ENCODE results near the gene ITPKC. TPM values are rescaled to one million over a fixed set of nuclear protein-coding genes. Genes with fewer than 3 reads are reported as not detected.
A peak's percentile ranks its signal among the peaks of the same experiment; 100 is the strongest.

The ITPKC gene
- total and polyA plus RNA-seq, 9 of the 15 experiments (the other 6 are each of a cell fraction or from before 2014, with no cell fraction given) = 0.08 to 9.3 (median 5.8) TPM

DNA sequence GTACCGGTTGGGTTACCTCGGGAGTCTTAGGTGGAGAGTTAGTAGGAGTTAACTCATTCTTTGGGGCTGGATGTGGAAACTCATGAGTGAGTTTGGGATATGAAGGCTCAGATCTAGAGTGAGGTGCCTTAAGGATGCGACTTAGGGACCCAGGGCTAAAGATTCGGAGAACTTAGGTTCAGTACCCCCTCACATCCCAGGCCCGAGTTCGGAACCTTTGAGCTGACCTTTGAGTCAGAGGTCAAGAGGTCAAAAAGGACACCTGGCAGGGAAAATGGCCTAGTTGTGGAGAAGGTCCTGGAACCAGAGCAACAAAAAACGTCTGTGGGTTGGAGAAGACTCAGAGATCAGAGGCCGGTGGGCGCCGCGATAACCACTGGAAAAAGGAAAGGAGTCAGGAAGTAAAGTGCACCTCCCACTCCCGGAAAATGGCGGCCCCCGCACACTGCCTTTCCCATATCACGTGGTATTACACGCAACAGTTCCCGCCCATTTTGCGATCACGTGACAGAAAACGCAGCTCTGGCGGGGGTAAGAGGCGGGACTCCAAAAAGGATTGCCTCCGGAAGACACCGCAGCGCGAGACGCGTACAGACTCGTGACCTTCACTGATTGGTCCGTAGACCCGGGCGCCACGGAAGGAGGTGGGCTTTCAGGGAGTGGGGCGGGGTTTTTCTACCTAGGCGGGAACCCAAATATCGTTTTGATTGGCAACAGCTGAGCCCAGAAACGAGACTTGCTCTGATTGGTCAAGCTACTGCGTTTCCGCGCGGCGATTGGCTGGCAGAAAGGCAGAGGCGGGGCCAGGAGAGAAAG lies 33.4 kb downstream of the ITPKC start, which contains the start of gene ACTMAP (continued):
- TF ChIP-seq E2F3 (CRISPR knock-in tag; IDR thresholded peaks at IDR 0.05) = peak; percentile 71; the same call in 1 of the 2 replicates
- no peak for TF ChIP-seq MCM3 (IDR thresholded peaks at IDR 0.05)
- TF ChIP-seq FOS (IDR thresholded peaks at IDR 0.05; ENCODE audit: extremely low read depth, insufficient read length) = peak; percentile 93
- no peak for TF ChIP-seq RERE (CRISPR knock-in tag; IDR thresholded peaks at IDR 0.05; ENCODE audit: borderline replicate concordance)
- no peak for TF ChIP-seq RUNX1 (IDR thresholded peaks at IDR 0.05; ENCODE audit: low read depth)
- TF ChIP-seq SRSF1 (IDR thresholded peaks at IDR 0.05; ENCODE audit: low read depth, low read length) = no peak
- no peak for TF ChIP-seq SRF (CRISPR knock-in tag; IDR thresholded peaks at IDR 0.05)
- TF ChIP-seq PRMT5 (CRISPR knock-in tag; IDR thresholded peaks at IDR 0.05) = no peak
- no peak for TF ChIP-seq TAL1 (IDR thresholded peaks at IDR 0.05)
- TF ChIP-seq, protein P1, sequence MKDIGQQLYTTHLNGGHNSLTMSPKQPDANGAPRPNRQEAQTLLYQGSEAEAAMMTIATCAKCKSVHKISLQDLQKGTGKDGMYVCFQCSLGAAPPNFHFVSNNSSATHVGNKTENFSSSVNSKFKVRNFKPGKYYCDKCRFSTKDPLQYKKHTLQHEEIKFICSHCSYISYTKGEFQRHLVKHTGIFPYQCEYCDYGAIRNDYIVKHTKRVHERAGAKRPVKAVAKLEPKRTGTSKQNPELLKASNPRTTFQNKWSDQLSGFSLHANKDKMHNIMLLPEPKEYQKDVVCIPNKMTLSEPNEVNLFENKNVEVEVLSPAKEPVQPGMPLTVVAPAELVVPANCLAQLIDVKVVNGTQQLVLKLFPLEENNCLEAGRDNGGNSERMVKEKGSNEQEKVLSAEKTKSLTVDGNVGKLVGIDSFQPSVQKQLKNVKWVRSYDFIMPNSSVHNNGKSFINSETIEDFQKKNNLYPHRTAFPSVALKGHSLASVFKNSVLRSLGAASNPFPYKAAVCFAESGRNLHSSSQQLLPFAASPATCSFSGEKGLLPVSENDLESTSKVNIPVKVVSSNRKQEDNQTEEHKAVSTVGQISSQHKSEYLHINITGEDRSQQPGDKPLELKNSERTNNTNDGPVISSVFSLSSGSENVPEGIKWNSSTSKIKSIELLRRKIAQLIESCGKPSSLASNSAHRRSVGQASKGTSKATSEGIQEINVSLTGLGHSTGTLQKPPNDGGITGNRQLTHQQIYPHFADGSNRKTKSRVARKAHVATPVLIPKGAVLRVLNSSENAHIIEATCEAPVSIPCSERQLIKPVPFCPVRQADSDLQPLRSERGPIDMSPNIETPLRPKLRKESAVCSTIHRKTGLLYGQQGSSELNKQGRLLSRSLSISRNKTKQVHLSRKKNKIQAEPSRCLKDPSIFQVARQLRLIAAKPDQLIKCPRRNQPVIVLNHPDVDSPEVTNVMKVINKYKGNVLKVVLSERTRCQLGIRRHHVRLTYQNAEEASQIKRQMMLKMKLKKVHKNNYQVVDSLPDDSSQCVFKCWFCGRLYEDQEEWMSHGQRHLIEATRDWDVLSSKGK (CRISPR knock-in tag; IDR thresholded peaks at IDR 0.05) = no peak
- TF ChIP-seq ZNF431 (CRISPR knock-in tag; IDR thresholded peaks at IDR 0.05) = no peak
- TF ChIP-seq RFX5 (IDR thresholded peaks at IDR 0.05; ENCODE audit: low read depth, low read length) = peak; percentile 95
- TF ChIP-seq, protein P2, sequence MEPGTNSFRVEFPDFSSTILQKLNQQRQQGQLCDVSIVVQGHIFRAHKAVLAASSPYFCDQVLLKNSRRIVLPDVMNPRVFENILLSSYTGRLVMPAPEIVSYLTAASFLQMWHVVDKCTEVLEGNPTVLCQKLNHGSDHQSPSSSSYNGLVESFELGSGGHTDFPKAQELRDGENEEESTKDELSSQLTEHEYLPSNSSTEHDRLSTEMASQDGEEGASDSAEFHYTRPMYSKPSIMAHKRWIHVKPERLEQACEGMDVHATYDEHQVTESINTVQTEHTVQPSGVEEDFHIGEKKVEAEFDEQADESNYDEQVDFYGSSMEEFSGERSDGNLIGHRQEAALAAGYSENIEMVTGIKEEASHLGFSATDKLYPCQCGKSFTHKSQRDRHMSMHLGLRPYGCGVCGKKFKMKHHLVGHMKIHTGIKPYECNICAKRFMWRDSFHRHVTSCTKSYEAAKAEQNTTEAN (CRISPR knock-in tag; IDR thresholded peaks at IDR 0.05) = no peak; the same call in 1 of the 2 replicates
- TF ChIP-seq DNMT1 (IDR thresholded peaks at IDR 0.05) = no peak
- TF ChIP-seq ZNF12 (CRISPR knock-in tag; IDR thresholded peaks at IDR 0.05) = no peak
- TF ChIP-seq TEAD2 (tag; IDR thresholded peaks at IDR 0.05) = no peak
